NCI-H69 (cell line): ENCODE measurements around the gene ARID1B.

ENCODE experiments used
- DNase-seq: peaks from one replicate; lab custom pipeline; 2025; lab: John Stamatoyannopoulos, UW

The ARID1B gene

GRCh38 chr6:157213907-157214565 lies 436.9 kb downstream of the ARID1B start:
- DNase-seq = no peak

- no peak for DNase-seq
Observed at GRCh38 chr6:157215717-157216116, 438.5 kb downstream of the ARID1B start.

- no peak for DNase-seq
Observed at GRCh38 chr6:157216570-157216969, 439.4 kb downstream of the ARID1B start.

- no peak for DNase-seq
Observed at GRCh38 chr6:157217198-157217893, 440.2 kb downstream of the ARID1B start.

- no peak for DNase-seq
Observed at GRCh38 chr6:157217894-157218370, 440.8 kb downstream of the ARID1B start.

- DNase-seq = no peak
Observed at GRCh38 chr6:157218371-157219198, 441.4 kb downstream of the ARID1B start.

GRCh38 chr6:157219201-157220200 lies 442.3 kb downstream of the ARID1B start:
- peak; percentile 37 for DNase-seq

GRCh38 chr6:157220485-157220884 lies 443.3 kb downstream of the ARID1B start:
- no peak for DNase-seq

GRCh38 chr6:157221049-157221816 lies 444.1 kb downstream of the ARID1B start:
- peak; percentile 93 for DNase-seq

- no peak for DNase-seq
Observed at GRCh38 chr6:157221817-157222175, 444.6 kb downstream of the ARID1B start.

- no peak for DNase-seq
Observed at GRCh38 chr6:157222201-157222981, 445.2 kb downstream of the ARID1B start.

GRCh38 chr6:157223021-157223430 lies 445.8 kb downstream of the ARID1B start:
- no peak for DNase-seq

GRCh38 chr6:157223511-157223910 lies 446.3 kb downstream of the ARID1B start:
- no peak for DNase-seq

GRCh38 chr6:157224178-157224950 lies 447.2 kb downstream of the ARID1B start:
- DNase-seq = no peak

- DNase-seq = no peak
Observed at GRCh38 chr6:157224951-157225574, 447.9 kb downstream of the ARID1B start.

- no peak for DNase-seq
Observed at GRCh38 chr6:157225575-157225995, 448.4 kb downstream of the ARID1B start.

GRCh38 chr6:157226026-157226625 lies 448.9 kb downstream of the ARID1B start:
- DNase-seq = no peak

GRCh38 chr6:157226761-157227160 lies 449.6 kb downstream of the ARID1B start:
- no peak for DNase-seq
